ENCODE measurements around the gene C10orf120.

The C10orf120 gene

GRCh38 chr10:122699796-122700455 lies at the start of gene C10orf120:
C10orf120 (minus strand) TSS chr10:122699846; CDS start chr10:122699790, 56 bp downstream.
- no peak for DNase-seq

DNA sequence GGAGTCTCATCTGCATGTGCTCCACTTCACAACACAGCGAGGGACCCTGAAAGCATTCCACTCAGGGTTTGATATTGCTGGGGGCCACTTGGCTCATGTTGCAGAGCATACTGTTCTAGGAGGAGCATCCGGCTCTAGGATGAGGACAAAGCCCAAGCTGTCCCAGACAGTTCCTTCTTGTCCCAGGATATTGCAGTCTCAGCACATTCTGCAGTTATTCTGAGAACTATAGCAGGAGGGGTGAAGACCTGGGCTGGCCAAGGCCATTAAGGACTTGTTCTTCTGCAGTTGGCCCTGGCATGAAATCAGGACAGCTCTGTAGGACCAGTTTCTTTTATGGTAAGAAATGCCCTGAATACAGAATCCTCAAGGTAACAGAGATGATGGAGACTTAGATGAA lies 48.9 kb upstream of the C10orf120 start:
- DNase-seq = no peak

GRCh38 chr10:122746408-122746807 lies 46.8 kb upstream of the C10orf120 start:
- DNase-seq = no peak

- DNase-seq = no peak
These were observed 44.6 kb upstream of the C10orf120 start for GRCh38 chr10:122744257-122744656.

DNA sequence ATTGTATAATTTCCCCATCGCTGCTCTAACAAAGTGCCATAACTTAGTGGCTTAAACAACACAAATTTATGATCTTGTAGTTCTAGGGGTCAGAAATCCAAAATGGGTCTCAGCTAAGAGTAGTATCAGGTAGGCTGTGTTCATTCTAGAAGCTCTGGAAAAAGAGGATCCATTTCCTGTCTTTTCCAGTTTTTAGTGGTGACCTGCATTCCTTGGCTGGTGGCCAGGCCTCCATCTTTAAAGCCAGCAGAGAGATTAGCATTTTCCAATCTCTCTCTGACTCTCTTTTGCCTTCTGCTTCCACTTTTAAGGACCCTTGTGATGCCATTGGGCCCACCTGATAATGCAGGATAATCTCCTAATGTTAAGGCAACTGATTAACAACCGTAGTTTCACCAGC lies 41.0 kb upstream of the C10orf120 start:
- no peak for DNase-seq

DNA sequence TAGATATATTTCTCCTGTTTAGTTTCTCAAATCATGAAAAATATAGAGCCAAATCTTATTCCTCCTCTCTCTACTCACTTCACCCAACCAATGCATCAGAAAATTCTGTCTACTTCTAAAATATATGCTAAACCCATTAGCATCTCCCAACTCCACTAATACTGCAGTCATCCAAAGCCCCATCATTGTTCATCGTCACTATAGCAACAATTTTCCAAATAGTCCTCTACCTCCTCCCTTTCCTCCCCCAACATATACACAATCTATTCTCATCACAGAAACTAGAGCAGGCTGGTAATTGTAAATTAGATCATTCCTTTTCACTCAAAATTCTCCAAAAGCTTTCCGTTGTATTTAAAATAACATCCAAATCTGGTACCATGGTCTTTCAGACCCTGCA lies 38.4 kb upstream of the C10orf120 start:
- no peak for DNase-seq

GRCh38 chr10:122733931-122734665 lies 34.5 kb upstream of the C10orf120 start:
- DNase-seq = no peak

DNA sequence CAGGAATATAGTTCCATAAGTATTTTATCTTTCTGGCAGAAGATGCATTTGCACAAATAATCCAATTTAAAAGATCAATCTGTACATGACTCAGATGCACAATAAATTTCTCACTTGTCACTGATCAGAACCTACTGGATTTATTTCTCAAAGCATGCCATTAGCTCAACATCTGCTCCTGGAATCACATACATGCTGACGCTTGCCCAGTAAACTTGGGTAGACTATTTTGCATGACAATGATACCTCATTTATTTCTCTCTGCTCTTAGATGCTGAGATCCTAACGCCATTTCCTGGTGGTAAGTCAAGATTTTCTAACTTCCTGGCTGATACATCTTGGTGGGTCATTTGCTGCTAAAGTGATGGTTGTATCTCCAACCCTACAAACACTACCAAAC lies 33.8 kb upstream of the C10orf120 start:
- no peak for DNase-seq

GRCh38 chr10:122730238-122730637 lies 30.6 kb upstream of the C10orf120 start:
- no peak for DNase-seq

DNA sequence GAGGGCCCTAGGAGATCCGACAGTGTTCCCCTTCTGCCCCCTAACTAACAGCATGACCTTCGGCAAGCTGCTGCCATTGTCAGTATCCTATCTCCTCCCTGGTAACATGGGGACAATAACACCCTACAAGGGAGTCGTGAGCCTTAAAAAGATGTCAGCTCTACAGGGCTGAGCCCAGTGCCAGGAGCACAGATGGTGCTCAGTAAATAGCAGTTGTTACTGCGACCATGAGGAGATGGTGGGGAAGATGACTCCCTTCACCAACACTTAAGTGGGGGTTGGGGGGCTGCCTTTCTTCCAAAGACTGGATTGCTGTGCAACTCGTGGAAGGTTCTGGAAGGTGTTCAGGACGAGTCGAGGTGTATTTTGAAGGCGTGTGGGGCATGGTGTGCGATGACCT lies 29.5 kb upstream of the C10orf120 start:
- no peak for DNase-seq

DNA sequence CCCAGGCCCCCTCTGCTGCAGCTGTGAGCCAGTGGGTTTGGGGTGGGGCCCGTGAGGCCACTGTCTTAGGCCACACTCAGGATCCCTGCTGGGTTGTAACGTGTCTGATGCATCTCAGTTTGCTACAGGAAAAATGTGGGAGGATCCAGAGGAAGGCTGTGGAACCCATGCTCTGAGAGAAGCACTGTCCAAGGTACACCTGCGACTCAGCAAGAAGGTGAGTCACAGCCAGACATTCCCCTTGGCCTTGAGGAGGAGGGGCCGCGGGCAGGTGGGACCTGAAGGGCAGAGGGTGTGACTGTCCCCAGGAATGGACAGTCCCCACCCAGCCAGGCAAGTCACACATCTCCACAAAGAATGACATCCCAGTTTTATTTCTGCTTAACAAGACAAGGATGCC lies 27.8 kb upstream of the C10orf120 start:
- no peak for DNase-seq

DNA sequence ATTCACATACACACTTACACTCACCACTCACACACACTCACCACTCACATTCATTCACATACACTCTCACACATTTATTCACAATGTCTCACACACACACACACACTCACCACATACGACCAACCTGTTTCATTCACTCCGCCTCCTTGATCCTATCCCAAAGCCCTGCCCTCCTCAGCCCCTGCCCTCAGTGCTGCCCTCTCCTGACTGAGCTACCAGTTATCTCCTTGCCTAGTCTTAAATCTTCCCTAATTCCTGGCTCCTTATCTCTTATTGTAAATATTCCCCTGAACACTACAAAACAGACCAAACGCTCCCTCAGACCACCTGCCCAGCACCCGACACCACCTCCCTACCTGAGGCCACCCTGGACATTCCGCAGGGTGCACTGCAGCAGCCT lies 26.1 kb upstream of the C10orf120 start:
- no peak for DNase-seq

GRCh38 chr10:122725006-122725405 lies 25.4 kb upstream of the C10orf120 start:
- no peak for DNase-seq

DNA sequence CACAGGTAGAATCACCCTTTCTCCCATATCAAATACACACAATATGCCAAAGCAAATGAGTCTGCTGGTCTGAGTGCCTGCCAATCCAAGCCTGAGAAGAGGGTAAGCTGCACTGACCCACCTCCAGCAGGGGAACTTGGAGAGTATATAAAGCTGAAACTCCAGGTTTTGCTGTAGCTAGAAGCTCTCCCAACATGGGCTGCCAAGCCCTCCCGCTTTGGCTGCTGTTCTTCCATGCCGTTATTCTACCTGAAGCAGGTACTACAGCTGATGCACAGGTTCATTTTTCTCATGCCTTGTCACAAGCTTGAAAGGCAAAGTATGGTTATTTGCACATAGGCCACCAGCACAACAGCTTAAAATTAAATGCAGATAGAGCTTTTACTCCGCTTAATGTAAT lies 21.5 kb upstream of the C10orf120 start:
- DNase-seq = no peak

GRCh38 chr10:122716025-122716424 lies 16.4 kb upstream of the C10orf120 start:
- peak; percentile 10 for DNase-seq

GRCh38 chr10:122715576-122715975 lies 15.9 kb upstream of the C10orf120 start:
- no peak for DNase-seq

DNA sequence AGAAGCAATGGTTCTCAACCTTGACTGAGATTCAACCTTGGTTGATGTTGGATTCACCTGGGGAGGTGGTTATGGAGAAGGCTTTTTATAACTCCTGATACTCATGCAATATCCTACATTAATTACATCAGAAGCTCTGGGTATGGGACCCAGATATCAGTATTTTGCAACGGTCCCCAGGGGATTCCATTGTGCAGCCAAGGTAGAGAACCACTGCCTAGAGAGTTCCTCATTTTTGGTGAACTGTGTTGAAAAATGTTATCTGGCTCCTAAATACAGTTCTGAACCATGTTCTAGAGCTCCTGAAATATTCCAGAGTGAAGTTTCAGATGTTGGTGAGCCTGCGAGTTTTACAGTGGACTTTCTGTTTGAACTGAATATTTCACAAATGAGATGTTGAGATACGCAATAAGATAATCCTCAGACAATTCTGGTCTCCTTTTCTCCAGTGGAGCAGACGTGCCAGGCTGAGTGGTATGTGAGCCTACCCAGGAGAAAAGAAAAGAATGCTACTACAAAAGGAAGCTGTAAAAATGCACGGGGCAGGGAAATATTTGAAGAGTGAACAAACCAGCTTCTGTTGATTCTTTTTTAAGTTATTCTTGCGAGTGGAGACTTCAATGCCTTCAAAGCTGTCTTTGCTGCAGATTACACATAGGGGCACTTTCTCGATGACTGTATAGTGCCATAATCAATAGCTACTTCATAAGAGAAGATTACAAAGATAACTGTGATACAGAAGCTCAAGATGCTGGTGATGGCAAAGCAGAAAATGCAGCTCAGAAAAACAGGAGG lies 13.6 kb upstream of the C10orf120 start:
- no peak for DNase-seq

DNA sequence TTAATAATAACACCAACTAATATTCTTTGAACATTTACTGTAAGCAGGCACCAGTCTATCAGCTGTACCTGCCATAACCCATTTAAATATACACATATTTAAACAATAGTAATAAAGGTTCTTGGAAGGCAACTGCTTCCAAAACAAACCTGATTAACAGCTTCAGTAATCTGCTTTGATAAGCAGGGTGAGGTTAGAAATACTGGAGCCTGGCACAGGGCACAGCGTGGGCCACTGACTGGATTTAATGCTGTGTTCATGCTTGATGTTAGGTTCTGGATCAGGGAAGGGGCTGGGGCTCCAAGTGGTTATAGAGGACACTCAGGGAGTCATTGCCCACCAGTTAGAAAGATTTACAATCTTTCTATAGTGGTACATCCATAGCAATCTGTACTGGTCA lies 10.9 kb upstream of the C10orf120 start:
- DNase-seq = no peak

- no peak for DNase-seq
These were observed 10.3 kb upstream of the C10orf120 start for GRCh38 chr10:122709971-122710370.

GRCh38 chr10:122707535-122707934 lies 7.9 kb upstream of the C10orf120 start:
- DNase-seq = no peak

DNA sequence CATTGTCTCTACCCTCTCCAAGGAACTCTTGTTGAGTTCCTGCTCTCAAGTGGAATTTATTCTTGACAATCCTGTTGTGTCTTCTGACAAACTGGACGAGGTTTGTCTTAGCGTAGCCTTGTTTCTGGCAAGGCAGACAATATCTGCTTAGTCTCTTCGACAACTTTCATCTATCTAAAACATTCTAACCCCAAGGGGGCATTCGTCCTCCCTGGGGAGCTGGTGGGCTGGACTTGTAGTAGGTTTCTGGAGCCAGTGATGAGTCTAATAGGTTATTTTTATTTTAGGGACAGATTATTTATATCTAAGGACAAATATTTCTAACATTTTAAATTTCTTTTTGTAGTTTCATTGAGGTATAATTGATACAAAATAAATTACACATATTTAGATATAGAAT lies 7.3 kb upstream of the C10orf120 start:
- no peak for DNase-seq

DNA sequence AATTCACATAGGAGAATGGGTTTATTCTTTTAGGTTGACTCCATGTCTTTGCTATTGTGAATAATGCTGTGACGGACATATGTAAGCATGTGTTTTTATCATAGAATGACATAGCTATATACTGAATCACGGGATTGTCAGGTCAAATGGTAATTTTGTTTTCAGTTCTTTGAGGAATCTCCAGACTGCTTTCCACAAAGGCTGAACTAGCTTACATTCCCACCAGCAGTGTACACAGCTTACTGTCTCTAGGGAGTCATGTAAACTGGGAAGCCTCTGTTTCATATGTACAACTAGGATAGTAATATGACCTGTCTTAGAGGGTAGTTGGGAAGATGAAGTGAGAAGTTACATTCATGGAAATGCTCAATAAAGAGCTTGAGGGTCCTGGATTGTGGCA lies 6.8 kb upstream of the C10orf120 start:
- DNase-seq = no peak

DNA sequence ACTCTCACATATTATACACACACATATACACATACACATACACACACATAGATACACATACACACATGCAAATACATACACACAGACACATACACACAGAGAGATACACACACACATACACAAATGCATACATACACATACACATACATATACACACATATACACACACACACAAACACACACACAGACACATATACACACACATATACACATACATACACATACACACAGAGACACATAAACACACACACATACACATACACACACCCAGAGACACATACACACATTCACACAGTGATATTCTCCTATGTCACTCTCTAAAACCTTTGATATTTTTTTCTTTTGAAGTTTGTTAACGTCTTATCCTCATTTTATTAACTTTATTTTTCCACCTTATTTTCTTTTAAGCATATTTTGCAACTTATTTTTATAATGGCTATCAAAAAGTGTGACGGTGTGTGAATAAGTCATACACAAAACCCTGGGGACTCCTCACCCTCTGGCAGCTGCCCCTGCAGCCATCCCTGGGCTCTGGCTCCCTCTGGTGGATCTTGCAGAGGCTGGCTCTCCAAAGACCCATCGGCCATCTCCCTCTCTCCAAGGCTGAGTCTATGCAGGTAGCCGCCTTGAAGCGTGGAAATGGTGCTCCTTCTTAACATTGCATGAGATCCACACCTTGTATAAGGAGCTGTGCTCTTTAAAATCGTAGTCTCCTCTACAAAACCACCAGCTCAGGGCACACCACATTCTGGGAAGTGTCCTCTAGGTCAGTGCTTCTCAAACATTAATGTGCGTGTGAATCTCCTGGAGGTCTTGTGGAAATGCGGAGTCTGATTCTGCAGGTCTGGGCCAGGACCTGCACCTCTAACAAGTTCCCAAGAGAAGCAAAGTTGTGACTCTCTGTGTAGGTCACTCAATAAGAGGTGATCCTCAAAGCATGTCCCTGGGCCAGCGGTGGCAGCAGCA lies 4.1 kb upstream of the C10orf120 start:
- peak; percentile 63 for DNase-seq

Measured in retina (tissue), 1 donor.